Renal cortex interstitium (tissue), 3 donors: ENCODE data around the gene GARIN5A. TPM values are rescaled to one million over a fixed set of nuclear protein-coding genes. Genes with fewer than 3 reads are reported as not detected.

Experiments
- polyA plus RNA-seq, 3 donors: library from polyadenylated mRNA; unstranded; fragments of 120-200 nt; gene quantifications; one replicate each; pipeline ENCODE4 v1.2.1, GENCODE V29; 2013; ENCODE audit not compliant: insufficient read length in 3 of 3

The GARIN5A gene
- polyA plus RNA-seq, 3 donors: 6.9 to 10.6 (median 9.8) TPM

Other genes with a start within 250 kb of the GARIN5A start
- gene KCNC3, start 147.5 kb downstream of the GARIN5A start, polyA plus RNA-seq: 10 to 100 TPM; 35.0 to 71.8 (median 41.6) TPM
- gene NAPSA, start 111.2 kb downstream of the GARIN5A start, polyA plus RNA-seq: 10 to 100 TPM in 1 of 3 donors, 1 to 10 TPM in 2; 9.3 to 15.3 (median 9.8) TPM
- 10 to 100 TPM; 25.0 to 43.5 (median 38.5) TPM for gene NR1H2, start 100.4 kb downstream of the GARIN5A start, polyA plus RNA-seq
- 10 to 100 TPM; 24.1 to 36.6 (median 33.2) TPM for gene POLD1, start 92.5 kb downstream of the GARIN5A start, polyA plus RNA-seq
- 1 to 10 TPM in 1 of 3 donors, under 1 TPM in 2; 0.97 to 1.4 (median 0.99) TPM for gene SPIB, start 57.9 kb downstream of the GARIN5A start, polyA plus RNA-seq
- 1 to 10 TPM in 1 of 3 donors, under 1 TPM in 2; 0.61 to 1.2 (median 0.89) TPM for gene MYBPC2, start 44.0 kb downstream of the GARIN5A start, polyA plus RNA-seq
- gene EMC10, start 341 bp downstream of the GARIN5A start, polyA plus RNA-seq: 100 to 1,000 TPM in 2 of 3 donors, 10 to 100 TPM in 1; 91.1 to 172 (median 141) TPM
- gene JOSD2, start 34.3 kb upstream of the GARIN5A start, polyA plus RNA-seq: 10 to 100 TPM in 2 of 3 donors, 1 to 10 TPM in 1; 7.1 to 16.9 (median 13.8) TPM
- gene ASPDH, start 37.1 kb upstream of the GARIN5A start, polyA plus RNA-seq: 10 to 100 TPM in 2 of 3 donors, 1 to 10 TPM in 1; 7.0 to 13.2 (median 12.4) TPM
- gene LRRC4B, start 91.6 kb upstream of the GARIN5A start, polyA plus RNA-seq: 10 to 100 TPM; 13.8 to 26.0 (median 21.8) TPM
- 1 to 10 TPM in 1 of 3 donors, under 1 TPM in 2; 0.37 to 1.5 (median 0.57) TPM for gene SYT3, start 163.0 kb upstream of the GARIN5A start, polyA plus RNA-seq
- gene C19orf81, start 172.6 kb upstream of the GARIN5A start, polyA plus RNA-seq: 1 to 10 TPM; 1.4 to 5.1 (median 2.3) TPM
- gene SHANK1, start 243.0 kb upstream of the GARIN5A start, polyA plus RNA-seq: 1 to 10 TPM; 4.5 to 5.6 (median 5.5) TPM
- 10 to 100 TPM; 18.5 to 37.9 (median 37.6) TPM for gene CLEC11A, start 246.5 kb upstream of the GARIN5A start, polyA plus RNA-seq